Measurements from ENCODE around the gene APOBEC3A.
A peak's percentile ranks its signal among the peaks of the same experiment; 100 is the strongest.
"Not testable (repeated sequence)": the region's sequence is repeated elsewhere in the genome, so short reads cannot be mapped to it uniquely, and the experiment has no call there.

APOBEC3A gene

GRCh38 chr22:38981005-38981991 lies 23.9 kb downstream of the APOBEC3A start:
- H3K4me3 ChIP-seq (replicated peaks; ENCODE audit: low read depth, low read length) = peak overlapping the region; percentile 30
- peak; percentile 18 for DNase-seq (ENCODE audit: low read depth)
- peak; percentile 24 for TF ChIP-seq CTCF (IDR thresholded peaks at IDR 0.05; ENCODE audit: low read length, missing control alignments)

DNA sequence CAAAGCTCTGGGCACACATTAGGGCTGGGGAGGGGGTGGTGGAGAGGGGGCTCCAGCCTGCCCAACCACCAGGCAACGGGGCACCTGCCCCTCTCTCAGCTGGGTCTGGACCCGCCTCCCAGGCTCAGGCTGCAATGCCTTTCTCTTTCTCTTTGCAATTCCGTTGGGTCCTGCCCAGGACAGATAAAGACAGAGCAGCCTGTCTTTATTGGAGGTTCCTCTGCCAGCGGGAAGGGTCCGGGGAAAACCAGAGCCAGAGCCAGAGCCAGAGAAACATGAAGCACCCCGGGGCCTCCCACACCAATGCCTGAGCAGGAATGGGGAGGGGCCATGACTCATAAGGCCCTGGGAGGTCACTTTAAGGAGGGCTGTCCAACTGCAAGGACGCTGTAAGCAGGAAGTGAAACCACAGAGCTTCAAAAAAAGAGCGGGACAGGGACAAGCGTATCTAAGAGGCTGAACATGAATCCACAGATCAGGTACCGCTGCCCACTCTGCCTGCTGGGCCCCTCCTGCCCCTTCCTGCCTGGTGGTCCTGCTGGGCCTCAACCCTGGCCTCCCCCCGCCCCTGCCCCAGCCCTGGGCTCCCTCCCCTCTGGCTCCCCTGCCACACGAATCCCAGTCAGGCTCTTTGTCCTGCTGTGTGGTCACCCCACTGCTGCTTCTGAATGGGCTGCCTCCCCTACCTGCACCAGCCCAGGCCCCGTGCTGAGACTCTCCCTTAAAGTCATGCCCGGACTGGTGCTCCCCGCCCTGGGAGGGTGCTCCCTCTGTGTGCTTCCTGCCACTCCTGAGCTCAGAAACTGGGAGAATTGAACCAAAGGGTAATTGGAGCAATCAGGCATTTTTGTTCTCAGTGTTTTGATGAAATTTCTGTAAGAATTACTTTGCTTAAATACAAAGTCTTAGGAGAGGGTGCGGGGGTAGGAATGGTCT lies 24.9 kb downstream of the APOBEC3A start, which contains the start of gene APOBEC3B:
Gene APOBEC3B, plus strand, starts transcription at position 356 of the 936 bp plus-strand sequence. Its CDS starts 107 bp downstream, at position 463.
- H3K4me3 ChIP-seq (replicated peaks; ENCODE audit: low read depth, low read length) = peak within 1 kb of the TSS; percentile 30
- TF ChIP-seq CTCF (IDR thresholded peaks at IDR 0.05; ENCODE audit: low read length, missing control alignments) = no peak
- DNase-seq (ENCODE audit: low read depth) = peak; percentile 89

DNA sequence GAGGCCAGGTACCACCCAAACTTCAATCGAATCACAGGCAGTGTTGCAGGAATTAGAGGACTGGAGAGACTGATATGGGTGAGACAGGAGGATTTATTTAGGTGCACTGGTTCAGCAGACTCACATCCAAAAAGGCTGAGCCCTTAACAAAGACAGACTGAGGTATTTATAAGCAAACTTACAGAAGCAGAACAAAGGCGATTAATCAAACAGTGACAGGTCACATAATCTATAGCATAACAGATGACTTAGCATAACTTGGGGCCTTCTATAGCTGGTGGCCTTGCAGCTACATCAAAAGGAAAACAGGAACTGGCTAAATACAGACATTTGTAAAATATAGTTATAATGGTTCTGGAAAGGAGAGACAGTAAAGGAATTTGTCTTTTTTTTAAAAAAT lies 26.8 kb downstream of the APOBEC3A start:
- DNase-seq (ENCODE audit: low read depth) = no peak
- TF ChIP-seq CTCF (IDR thresholded peaks at IDR 0.05; ENCODE audit: low read length, missing control alignments) = no peak
- no peak overlapping the region for H3K4me3 ChIP-seq (replicated peaks; ENCODE audit: low read depth, low read length)

GRCh38 chr22:38984784-38985757 lies 27.7 kb downstream of the APOBEC3A start:
- not testable (repeated sequence) for H3K4me3 ChIP-seq (replicated peaks; ENCODE audit: low read depth, low read length); DNase-seq (ENCODE audit: low read depth)

DNA sequence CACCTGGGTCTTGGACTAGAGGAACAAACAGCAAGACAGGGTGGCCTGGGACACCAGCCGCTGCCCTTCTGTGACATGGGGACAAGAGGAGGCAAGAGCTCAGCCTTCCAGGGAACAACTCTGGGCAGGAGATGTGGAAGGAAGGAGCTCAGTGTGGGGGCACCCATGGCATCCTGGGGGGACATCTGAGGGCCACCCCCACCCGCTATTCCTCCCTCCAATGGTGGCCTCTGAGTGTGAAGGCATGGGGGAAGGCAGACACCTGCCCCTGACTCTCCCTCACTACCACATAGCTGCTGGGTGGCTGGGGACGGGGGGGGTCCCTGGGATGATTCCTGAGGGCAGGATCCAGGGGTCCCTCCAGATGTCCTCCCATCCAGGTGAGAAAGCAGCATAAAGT lies 29.2 kb downstream of the APOBEC3A start:
- TF ChIP-seq CTCF (IDR thresholded peaks at IDR 0.05; ENCODE audit: low read length, missing control alignments) = no peak
- DNase-seq (ENCODE audit: low read depth) = no peak
- no peak overlapping the region for H3K4me3 ChIP-seq (replicated peaks; ENCODE audit: low read depth, low read length)

DNA sequence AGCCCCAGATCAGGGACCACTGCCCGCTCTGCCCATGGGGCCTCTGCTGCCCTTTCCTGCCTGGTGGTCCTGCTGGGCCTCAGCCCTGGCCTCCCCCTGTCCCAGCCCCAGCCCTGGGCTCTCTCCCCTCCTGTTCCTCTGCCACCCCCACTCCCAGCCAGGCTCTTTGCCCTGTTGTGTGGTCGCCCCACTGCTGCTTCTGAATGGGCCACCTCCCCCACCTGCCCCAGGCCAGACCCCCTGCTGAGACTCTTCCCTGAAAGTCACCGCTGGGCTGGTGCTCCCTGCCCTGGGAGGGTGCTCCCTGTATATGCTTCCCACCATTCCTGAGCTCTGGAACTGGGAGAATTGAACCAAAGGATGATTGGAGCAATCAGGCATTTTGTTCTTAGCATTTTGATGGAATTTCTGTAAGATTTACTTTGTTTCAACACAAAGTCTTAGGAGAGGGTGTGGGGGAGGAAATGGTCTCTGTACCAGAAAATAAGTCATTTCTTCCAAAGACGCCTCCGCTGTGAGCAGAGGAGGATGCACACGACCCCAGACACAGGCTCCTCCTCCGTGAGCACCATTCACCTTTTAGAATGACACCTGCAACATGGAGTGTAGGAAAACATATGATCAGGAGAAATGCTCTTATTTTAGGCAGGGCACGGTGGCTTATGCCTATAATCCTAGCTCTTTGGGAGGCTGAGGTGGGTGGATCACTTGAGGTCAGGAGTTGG lies 29.9 kb downstream of the APOBEC3A start:
- DNase-seq (ENCODE audit: low read depth) = no peak

More for the DNA sequence above, 29.9 kb downstream of the APOBEC3A start:
- H3K4me3 ChIP-seq (replicated peaks; ENCODE audit: low read depth, low read length) = no peak overlapping the region
- TF ChIP-seq CTCF (IDR thresholded peaks at IDR 0.05; ENCODE audit: low read length, missing control alignments) = no peak
